NB4 (cell line): Measurements from ENCODE around the gene MAD1L1.

Source experiments
- CTCF ChIP-seq: IDR thresholded peaks from one replicate; pipeline ENCODE4 v1.5.1; 2012; ENCODE audit warnings: low read depth, low read length
- MAX ChIP-seq: IDR thresholded peaks from 2 replicates; pipeline ENCODE4 v1.6.1; 2011; ENCODE audit warnings: low read depth, low read length
- MYC ChIP-seq: IDR thresholded peaks from 2 replicates; pipeline ENCODE4 v1.6.1; 2011; ENCODE audit warnings: low read depth, low read length

- no peak for TF ChIP-seq CTCF
- no peak for TF ChIP-seq MAX
- no peak for TF ChIP-seq MYC
Observed at GRCh38 chr7:1862560-1862959, 370.2 kb downstream of the MAD1L1 start.
